Trophoblast cell (in vitro differentiated cells and primary cell): Measurements from ENCODE around the gene CYB561.
"Not testable (repeated sequence)": the region's sequence is repeated elsewhere in the genome, so short reads cannot be mapped to it uniquely, and the experiment has no call there.

Experiments used
- DNase-seq, 2 donors: peaks; one replicate each; pipeline ENCODE4 v3.0.0-alpha.2; 2016
- H2AFZ ChIP-seq: 2 replicates; pipeline ENCODE4 v1.6.1; 2013; ENCODE audit warnings: low read length, moderate library complexity, mild to moderate bottlenecking; ENCODE audit not compliant: insufficient read depth, poor library complexity
- H2AK5ac ChIP-seq: 2 replicates; pipeline ENCODE4 v1.6.1; 2013; ENCODE audit warnings: mild to moderate bottlenecking, low read length
- H2BK120ac ChIP-seq: 2 replicates; pipeline ENCODE4 v1.6.1; 2013; ENCODE audit warnings: low read length, mild to moderate bottlenecking, moderate library complexity; ENCODE audit not compliant: insufficient read depth, poor library complexity
- H2BK12ac ChIP-seq: 2 replicates; pipeline ENCODE4 v1.6.1; 2013; ENCODE audit warnings: mild to moderate bottlenecking, low read length, moderate library complexity
- H2BK5ac ChIP-seq: 2 replicates; pipeline ENCODE4 v1.6.1; 2013; ENCODE audit warnings: low read length, low read depth, moderate library complexity, mild to moderate bottlenecking; ENCODE audit not compliant: poor library complexity
- H3K14ac ChIP-seq: 2 replicates; pipeline ENCODE4 v1.6.1; 2013; ENCODE audit warnings: mild to moderate bottlenecking, low read length
- H3K18ac ChIP-seq: 2 replicates; pipeline ENCODE4 v1.6.1; 2013; ENCODE audit warnings: mild to moderate bottlenecking, low read length
- H3K23ac ChIP-seq: 2 replicates; pipeline ENCODE4 v1.6.1; 2013; ENCODE audit warnings: low read length
- H3K27ac ChIP-seq: 2 replicates; pipeline ENCODE4 v1.5.1; 2013; ENCODE audit warnings: low read depth, mild to moderate bottlenecking, inconsistent platforms, low read length, moderate library complexity
- H3K27me3 ChIP-seq: 2 replicates; pipeline ENCODE4 v1.6.1; 2013; ENCODE audit warnings: inconsistent platforms, mild to moderate bottlenecking, low read length, moderate library complexity; ENCODE audit not compliant: insufficient read depth
- H3K36me3 ChIP-seq, 2 experiments: 1 replicate in 1 of 2; 2 replicates in 1 of 2; pipeline ENCODE4 v1.6.1; 2013; ENCODE audit warnings: low read length in 2 of 2, mild to moderate bottlenecking in 2 of 2, moderate library complexity in 1 of 2; ENCODE audit not compliant: insufficient read depth in 2 of 2, control insufficient read depth in 1 of 2
- H3K4ac ChIP-seq: 2 replicates; pipeline ENCODE4 v1.6.1; 2013; ENCODE audit warnings: low read depth, mild to moderate bottlenecking, low read length, moderate library complexity
- H3K4me1 ChIP-seq, 2 experiments: 1 replicate in 1 of 2; 2 replicates in 1 of 2; pipeline ENCODE4 v1.6.1; 2013; ENCODE audit warnings: low read length in 2 of 2, mild to moderate bottlenecking in 2 of 2, moderate library complexity in 1 of 2; ENCODE audit not compliant: insufficient read depth in 2 of 2, control insufficient read depth in 1 of 2
- H3K4me2 ChIP-seq: 2 replicates; pipeline ENCODE4 v1.6.1; 2013; ENCODE audit warnings: inconsistent platforms, mild to moderate bottlenecking, low read length, moderate library complexity
- H3K4me3 ChIP-seq: 2 replicates; pipeline ENCODE4 v1.5.1; 2013; ENCODE audit warnings: mild to moderate bottlenecking, low read depth, low read length, inconsistent platforms
- H3K79me1 ChIP-seq: one replicate; pipeline ENCODE4 v1.6.1; 2013; ENCODE audit warnings: low read length
- H3K79me2 ChIP-seq: 2 replicates; pipeline ENCODE4 v1.6.1; 2013; ENCODE audit warnings: low read length, mild to moderate bottlenecking; ENCODE audit not compliant: control insufficient read depth, insufficient read depth, poor library complexity
- H3K9ac ChIP-seq: 2 replicates; pipeline ENCODE4 v1.6.1; 2013; ENCODE audit warnings: mild to moderate bottlenecking, low read length
- H3K9me3 ChIP-seq: 2 replicates; pipeline ENCODE4 v1.6.1; 2013; ENCODE audit warnings: low read depth, mild to moderate bottlenecking, control low read depth, inconsistent platforms, low read length; ENCODE audit not compliant: insufficient read depth
- H4K12ac ChIP-seq: 2 replicates; pipeline ENCODE4 v1.6.1; 2013; ENCODE audit warnings: low read depth, mild to moderate bottlenecking, low read length, moderate library complexity
- H4K8ac ChIP-seq: 2 replicates; pipeline ENCODE4 v1.6.1; 2013; ENCODE audit warnings: low read depth, mild to moderate bottlenecking, low read length, moderate library complexity
- H4K91ac ChIP-seq: one replicate; pipeline ENCODE4 v1.6.1; 2013; ENCODE audit warnings: low read depth, mild to moderate bottlenecking, low read length, moderate library complexity
- WGBS: extraction: QIAGEN DNeasy Blood & Tissue Kit; methylation state at CpG from one replicate; pipeline ENCODE4 v1.1.7; 2013; ENCODE audit warnings: missing lambda C conversion rate; ENCODE audit not compliant: insufficient read length, insufficient coverage; ENCODE audit errors: extremely low coverage; 5-methylcytosine and 5-hydroxymethylcytosine counted together

CYB561 gene

GRCh38 chr17:63475491-63476412 is 29.6 kb upstream of the CYB561 start:
- Histone ChIP-seq H2AFZ (no peak overlapping the region), H3K4ac (no peak overlapping the region), H2BK12ac (no peak overlapping the region), H3K4me3 (peak overlapping the region; percentile 20), H2BK5ac (no peak overlapping the region), H3K9ac (no peak overlapping the region), H2AK5ac (no peak overlapping the region), H3K79me1 (no peaks in the 10 kb centered on the region), H4K91ac (no peak overlapping the region), H3K27me3 (peaks cover 4% of the 10 kb centered on the region), H3K4me2 (peak overlapping the region; percentile 93), H4K12ac (no peak overlapping the region), H3K23ac (no peak overlapping the region), H3K4me1 (peaks cover 6 to 8% of the 10 kb centered on the region in 2 experiments), H3K9me3 (peaks cover 4% of the 10 kb centered on the region), H3K27ac (no peak overlapping the region), H3K18ac (no peak overlapping the region), H4K8ac (no peak overlapping the region), H3K79me2 (no peaks in the 10 kb centered on the region), H3K36me3 (no peaks in the 10 kb centered on the region), H2BK120ac (no peak overlapping the region), H3K14ac (no peak overlapping the region)
- DNase-seq: no peak
- WGBS: no CpG with 5 or more reads among the region's 28 CpGs

GRCh38 chr17:63474586-63475460 is 28.7 kb upstream of the CYB561 start:
- no peak overlapping the region for H3K14ac ChIP-seq
- H3K4ac ChIP-seq: no peak overlapping the region
- peaks cover 4% of the 10 kb centered on the region for H3K27me3 ChIP-seq
- no peak overlapping the region for H4K12ac ChIP-seq
- no peak overlapping the region for H3K27ac ChIP-seq
- no peak overlapping the region for H3K9ac ChIP-seq
- H4K91ac ChIP-seq: no peak overlapping the region
- H3K9me3 ChIP-seq: peaks cover 4% of the 10 kb centered on the region
- no peaks in the 10 kb centered on the region for H3K79me2 ChIP-seq
- no peak overlapping the region for H2AFZ ChIP-seq
- WGBS: no CpG with 5 or more reads among the region's 10 CpGs
- no peaks in the 10 kb centered on the region for H3K36me3 ChIP-seq
- H2BK120ac ChIP-seq: no peak overlapping the region
- no peak overlapping the region for H3K18ac ChIP-seq
- no peak overlapping the region for H4K8ac ChIP-seq
- DNase-seq: no peak
- H3K23ac ChIP-seq: no peak overlapping the region
- no peak overlapping the region for H2BK5ac ChIP-seq
- no peak overlapping the region for H2AK5ac ChIP-seq
- no peaks in the 10 kb centered on the region for H3K79me1 ChIP-seq
- H3K4me1 ChIP-seq: peaks cover 6 to 8% of the 10 kb centered on the region in 2 experiments
- no peak overlapping the region for H3K4me3 ChIP-seq
- H2BK12ac ChIP-seq: no peak overlapping the region
- H3K4me2 ChIP-seq: no peak overlapping the region

GRCh38 chr17:63474174-63474573 is 28.1 kb upstream of the CYB561 start:
- Histone ChIP-seq H3K27ac (no peak overlapping the region), H3K4ac (no peak overlapping the region), H3K14ac (no peak overlapping the region), H2AFZ (no peak overlapping the region), H3K79me1 (no peaks in the 10 kb centered on the region), H3K79me2 (no peaks in the 10 kb centered on the region), H3K36me3 (no peaks in the 10 kb centered on the region), H3K9ac (no peak overlapping the region), H3K23ac (no peak overlapping the region), H3K4me1 (peaks cover 6 to 8% of the 10 kb centered on the region in 2 experiments), H3K18ac (no peak overlapping the region), H4K91ac (no peak overlapping the region), H4K12ac (no peak overlapping the region), H3K9me3 (peaks cover 4% of the 10 kb centered on the region), H3K4me2 (no peak overlapping the region), H3K4me3 (no peak overlapping the region), H2BK120ac (no peak overlapping the region), H2BK5ac (no peak overlapping the region), H2AK5ac (no peak overlapping the region), H2BK12ac (no peak overlapping the region), H4K8ac (no peak overlapping the region), H3K27me3 (peaks cover 4% of the 10 kb centered on the region)
- no CpG with 5 or more reads among the region's 3 CpGs for WGBS
- DNase-seq: no peak

- H2BK12ac ChIP-seq, H3K4me2 ChIP-seq, H3K27me3 ChIP-seq, H3K9ac ChIP-seq, H4K12ac ChIP-seq, H2AK5ac ChIP-seq, H3K79me1 ChIP-seq, H3K27ac ChIP-seq, H3K18ac ChIP-seq, H2BK120ac ChIP-seq, H3K79me2 ChIP-seq, H4K8ac ChIP-seq, H3K4me3 ChIP-seq, H2BK5ac ChIP-seq, H3K9me3 ChIP-seq, H3K14ac ChIP-seq, H3K36me3 ChIP-seq, H3K4me1 ChIP-seq, H3K23ac ChIP-seq, H3K4ac ChIP-seq, DNase-seq, H2AFZ ChIP-seq, H4K91ac ChIP-seq: not testable (repeated sequence)
- no CpG with 5 or more reads among the region's 6 CpGs for WGBS
Measured at GRCh38 chr17:63468099-63468498, 22.0 kb upstream of the CYB561 start.
